ENCODE results near the gene PRCC.
A peak's percentile ranks its signal among the peaks of the same experiment; 100 is the strongest.

The PRCC gene

DNA sequence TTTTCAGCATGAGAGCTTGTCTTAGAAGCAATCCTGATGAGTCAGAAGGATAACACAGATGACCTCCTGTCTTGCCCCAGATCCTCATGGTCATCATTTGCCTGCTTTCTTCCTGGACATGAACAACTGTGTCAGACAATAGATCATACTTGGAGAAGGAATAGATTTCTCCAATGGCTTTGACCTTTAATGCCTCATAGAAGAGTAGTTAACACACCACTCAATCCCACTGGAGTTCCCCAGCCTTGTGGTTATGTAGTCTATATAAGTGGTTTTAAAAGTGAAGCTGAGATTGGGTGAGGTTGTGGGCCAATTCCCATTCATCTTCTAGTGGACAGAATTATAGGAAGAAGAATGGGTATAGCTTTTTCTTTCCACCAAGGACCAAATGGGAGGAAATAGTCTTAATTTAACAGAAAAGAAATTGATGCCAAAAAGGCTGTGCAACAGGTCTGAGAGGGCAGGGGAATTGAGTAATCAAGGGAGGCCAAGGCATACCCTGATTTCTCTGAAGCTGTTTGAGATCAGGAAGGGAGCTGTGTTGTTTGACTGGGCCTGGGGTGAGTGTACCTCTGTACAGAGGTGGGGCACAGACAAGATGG, 14.4 kb downstream of the PRCC start:
- H3K4me3 ChIP-seq (ENCODE audit: low read depth, low read length) = no peak overlapping the region
- TF ChIP-seq, protein P1, sequence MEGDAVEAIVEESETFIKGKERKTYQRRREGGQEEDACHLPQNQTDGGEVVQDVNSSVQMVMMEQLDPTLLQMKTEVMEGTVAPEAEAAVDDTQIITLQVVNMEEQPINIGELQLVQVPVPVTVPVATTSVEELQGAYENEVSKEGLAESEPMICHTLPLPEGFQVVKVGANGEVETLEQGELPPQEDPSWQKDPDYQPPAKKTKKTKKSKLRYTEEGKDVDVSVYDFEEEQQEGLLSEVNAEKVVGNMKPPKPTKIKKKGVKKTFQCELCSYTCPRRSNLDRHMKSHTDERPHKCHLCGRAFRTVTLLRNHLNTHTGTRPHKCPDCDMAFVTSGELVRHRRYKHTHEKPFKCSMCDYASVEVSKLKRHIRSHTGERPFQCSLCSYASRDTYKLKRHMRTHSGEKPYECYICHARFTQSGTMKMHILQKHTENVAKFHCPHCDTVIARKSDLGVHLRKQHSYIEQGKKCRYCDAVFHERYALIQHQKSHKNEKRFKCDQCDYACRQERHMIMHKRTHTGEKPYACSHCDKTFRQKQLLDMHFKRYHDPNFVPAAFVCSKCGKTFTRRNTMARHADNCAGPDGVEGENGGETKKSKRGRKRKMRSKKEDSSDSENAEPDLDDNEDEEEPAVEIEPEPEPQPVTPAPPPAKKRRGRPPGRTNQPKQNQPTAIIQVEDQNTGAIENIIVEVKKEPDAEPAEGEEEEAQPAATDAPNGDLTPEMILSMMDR (IDR thresholded peaks at IDR 0.05; ENCODE audit: low read depth, low read length, missing control alignments) = no peak
- DNase-seq = peak; percentile 20
- no peaks in the 10 kb centered on the region for H3K27me3 ChIP-seq (replicated peaks)
- H3K36me3 ChIP-seq (replicated peaks) = peaks cover 17% of the 10 kb centered on the region
- H3K27ac ChIP-seq = peak overlapping the region; percentile 23
- in situ Hi-C loops (cut with HindIII; ENCODE audit: low pct_ligation_motif_present, low sequenced_read_pairs) = no loop called here

DNA sequence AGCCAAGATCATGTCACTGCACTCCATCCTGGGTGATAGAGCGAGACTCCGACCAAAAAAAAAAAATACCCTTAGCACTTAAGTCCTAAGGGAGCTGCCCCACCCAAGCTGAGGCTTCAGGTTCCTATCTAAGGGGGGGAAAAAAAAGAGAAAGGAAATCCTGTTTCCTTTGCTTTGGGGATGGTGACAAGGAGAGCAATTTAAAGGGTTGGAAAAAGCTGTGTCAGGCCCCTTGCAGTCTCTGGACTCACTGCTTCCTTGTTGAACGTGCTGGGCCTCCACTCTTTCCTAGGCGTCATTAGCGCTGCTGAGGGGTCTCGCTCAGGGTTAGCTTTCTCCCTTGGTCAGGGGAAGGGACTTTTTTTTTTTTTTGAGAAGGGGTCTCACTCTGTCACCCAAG, 18.1 kb downstream of the PRCC start:
- DNase-seq = no peak
- in situ Hi-C loops (cut with HindIII; ENCODE audit: low pct_ligation_motif_present, low sequenced_read_pairs) = no loop called here
- no peak overlapping the region for H3K4me3 ChIP-seq (ENCODE audit: low read depth, low read length)
- TF ChIP-seq, protein P1 (IDR thresholded peaks at IDR 0.05; ENCODE audit: low read depth, low read length, missing control alignments) = no peak
- H3K27me3 ChIP-seq (replicated peaks) = no peaks in the 10 kb centered on the region
- peaks cover 33% of the 10 kb centered on the region for H3K36me3 ChIP-seq (replicated peaks)
- H3K27ac ChIP-seq = no peak overlapping the region

DNA sequence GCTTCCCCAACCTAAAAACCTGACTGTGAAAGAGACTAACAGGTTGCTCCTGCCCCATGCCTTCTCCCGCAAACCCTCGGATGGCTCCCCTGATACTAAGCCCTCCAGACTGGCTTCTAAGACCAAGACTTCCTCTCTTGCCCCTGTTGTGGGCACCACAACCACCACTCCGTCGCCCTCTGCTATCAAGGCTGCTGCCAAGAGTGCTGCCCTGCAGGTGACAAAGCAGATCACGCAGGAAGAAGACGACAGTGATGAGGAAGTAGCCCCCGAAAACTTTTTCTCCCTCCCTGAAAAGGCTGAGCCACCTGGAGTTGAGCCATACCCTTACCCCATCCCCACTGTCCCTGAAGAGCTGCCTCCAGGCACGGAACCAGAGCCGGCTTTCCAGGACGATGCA, 19.3 kb downstream of the PRCC start:
- peaks cover 40% of the 10 kb centered on the region for H3K36me3 ChIP-seq (replicated peaks)
- no peak overlapping the region for H3K4me3 ChIP-seq (ENCODE audit: low read depth, low read length)
- in situ Hi-C loops (cut with HindIII; ENCODE audit: low pct_ligation_motif_present, low sequenced_read_pairs) = no loop called here
- no peak overlapping the region for H3K27ac ChIP-seq
- no peak for DNase-seq
- TF ChIP-seq, protein P1 (IDR thresholded peaks at IDR 0.05; ENCODE audit: low read depth, low read length, missing control alignments) = no peak
- H3K27me3 ChIP-seq (replicated peaks) = no peaks in the 10 kb centered on the region

DNA sequence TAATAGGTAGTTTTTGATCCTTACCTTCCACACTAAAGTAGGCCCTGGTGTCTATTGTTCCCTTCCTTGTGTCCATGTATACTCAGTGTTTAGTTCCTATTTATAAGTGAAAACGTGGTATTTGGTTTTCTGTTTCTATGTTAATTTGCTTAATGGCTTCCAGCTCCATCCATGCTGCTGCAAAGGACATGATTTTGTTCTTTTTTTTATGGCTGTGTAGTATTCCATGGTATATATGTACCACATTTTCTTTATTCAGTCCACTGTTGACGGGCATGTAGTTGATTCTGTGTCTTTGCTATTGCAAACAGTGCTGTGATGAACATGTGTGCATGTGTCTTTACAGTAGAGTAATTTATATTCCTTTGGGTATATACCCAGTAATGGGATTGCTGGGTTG, 20.8 kb downstream of the PRCC start:
- DNase-seq = no peak
- H3K4me3 ChIP-seq (ENCODE audit: low read depth, low read length) = no peak overlapping the region
- no peaks in the 10 kb centered on the region for H3K27me3 ChIP-seq (replicated peaks)
- H3K36me3 ChIP-seq (replicated peaks) = peaks cover 51% of the 10 kb centered on the region
- H3K27ac ChIP-seq = no peak overlapping the region
- TF ChIP-seq, protein P1 (IDR thresholded peaks at IDR 0.05; ENCODE audit: low read depth, low read length, missing control alignments) = no peak
- in situ Hi-C loops (cut with HindIII; ENCODE audit: low pct_ligation_motif_present, low sequenced_read_pairs) = no loop called here

DNA sequence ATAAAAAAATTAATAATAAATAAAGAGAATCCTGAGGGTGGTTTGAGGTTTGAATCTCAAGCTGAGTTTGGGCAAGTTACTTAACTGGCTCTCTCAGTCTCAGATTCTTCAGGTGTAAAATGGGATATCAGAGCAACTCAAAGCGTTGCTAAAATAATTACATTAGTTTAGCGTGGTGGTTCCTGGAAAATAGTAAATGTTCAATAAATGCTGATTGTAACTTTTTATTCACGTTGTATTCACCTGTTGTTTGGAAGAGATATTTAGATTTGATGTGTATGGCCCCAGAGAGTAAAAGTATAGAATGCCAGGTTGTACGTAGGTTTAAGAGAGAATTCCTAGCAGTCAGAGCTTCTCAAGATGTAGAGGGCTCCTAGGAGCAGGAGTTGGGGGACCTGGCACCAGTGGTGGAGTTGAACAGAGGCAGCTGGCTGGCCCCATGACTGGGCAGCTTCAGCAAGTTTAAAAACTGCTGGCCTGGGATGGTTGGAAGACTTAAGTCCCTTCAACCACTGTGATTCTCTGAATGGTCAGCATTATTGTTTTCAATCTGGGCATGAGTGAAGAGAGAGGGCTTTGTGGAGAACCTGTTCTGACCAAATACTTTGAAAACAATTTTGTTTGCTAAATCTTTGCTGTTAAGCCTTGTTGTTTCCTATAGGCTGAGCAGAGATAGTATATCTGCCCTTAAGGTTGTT, 22.4 kb downstream of the PRCC start:
- TF ChIP-seq, protein P1 (IDR thresholded peaks at IDR 0.05; ENCODE audit: low read depth, low read length, missing control alignments) = no peak
- no peak overlapping the region for H3K4me3 ChIP-seq (ENCODE audit: low read depth, low read length)
- no peak for DNase-seq
- H3K27me3 ChIP-seq (replicated peaks) = no peaks in the 10 kb centered on the region
- H3K27ac ChIP-seq = no peak overlapping the region
- in situ Hi-C loops (cut with HindIII; ENCODE audit: low pct_ligation_motif_present, low sequenced_read_pairs) = no loop called here
- H3K36me3 ChIP-seq (replicated peaks) = peaks cover 49% of the 10 kb centered on the region

Data from brain microvascular endothelial cell (primary cell).